Vagina (tissue), 2 donors: Measurements from ENCODE around the gene BTAF1.

Experiments used
- POLR2A ChIP-seq, 2 donors: fragments of 450-650 bp; IDR thresholded peaks; one replicate each; pipeline ENCODE4 v1.6.1; 2017; ENCODE audit warnings: antibody characterized with exemption in 2 of 2, mild to moderate bottlenecking in 2 of 2, moderate library complexity in 2 of 2
- TF ChIP-seq, protein P1 (sequence below), 3 experiments: fragments of 450-650 bp in 2 of 3; fragments of 200-600 bp in 1 of 3; sonication (generic) in 1 of 3; IDR thresholded peaks; one replicate each; pipeline ENCODE4 v1.5.1; 2017 to 2019; ENCODE audit warnings: antibody characterized with exemption in 3 of 3, mild to moderate bottlenecking in 2 of 3, moderate library complexity in 2 of 3

DNA sequence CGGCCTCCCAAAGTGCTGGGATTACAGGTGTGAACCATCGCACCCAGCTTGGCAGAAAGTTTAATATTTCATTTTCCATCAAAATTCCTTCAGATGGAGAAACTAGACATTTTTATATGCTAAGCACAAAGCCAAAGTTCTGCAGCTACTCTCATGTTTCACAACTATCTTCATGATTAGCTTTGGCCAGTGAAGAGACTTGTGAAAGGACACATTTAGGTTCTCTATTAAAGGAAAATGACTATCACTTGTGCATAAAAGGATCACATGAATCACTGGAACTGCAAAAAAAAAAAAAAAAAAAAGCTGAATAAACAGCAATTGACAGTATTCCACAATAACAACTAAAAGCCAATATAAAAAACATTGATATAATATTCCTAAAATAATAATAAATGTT is 30.5 kb upstream of the BTAF1 start:
- TF ChIP-seq, protein P1, sequence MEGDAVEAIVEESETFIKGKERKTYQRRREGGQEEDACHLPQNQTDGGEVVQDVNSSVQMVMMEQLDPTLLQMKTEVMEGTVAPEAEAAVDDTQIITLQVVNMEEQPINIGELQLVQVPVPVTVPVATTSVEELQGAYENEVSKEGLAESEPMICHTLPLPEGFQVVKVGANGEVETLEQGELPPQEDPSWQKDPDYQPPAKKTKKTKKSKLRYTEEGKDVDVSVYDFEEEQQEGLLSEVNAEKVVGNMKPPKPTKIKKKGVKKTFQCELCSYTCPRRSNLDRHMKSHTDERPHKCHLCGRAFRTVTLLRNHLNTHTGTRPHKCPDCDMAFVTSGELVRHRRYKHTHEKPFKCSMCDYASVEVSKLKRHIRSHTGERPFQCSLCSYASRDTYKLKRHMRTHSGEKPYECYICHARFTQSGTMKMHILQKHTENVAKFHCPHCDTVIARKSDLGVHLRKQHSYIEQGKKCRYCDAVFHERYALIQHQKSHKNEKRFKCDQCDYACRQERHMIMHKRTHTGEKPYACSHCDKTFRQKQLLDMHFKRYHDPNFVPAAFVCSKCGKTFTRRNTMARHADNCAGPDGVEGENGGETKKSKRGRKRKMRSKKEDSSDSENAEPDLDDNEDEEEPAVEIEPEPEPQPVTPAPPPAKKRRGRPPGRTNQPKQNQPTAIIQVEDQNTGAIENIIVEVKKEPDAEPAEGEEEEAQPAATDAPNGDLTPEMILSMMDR (IDR thresholded peaks at IDR 0.05) = no peak
- TF ChIP-seq POLR2A (IDR thresholded peaks at IDR 0.05) = no peak
